T47D (cell line): ENCODE results near the gene CGN.

ENCODE experiments used
- DNase-seq, 2 experiments: peaks; one replicate each; pipeline versions ENCODE4 v3.0.0 to v3.0.0-alpha.2; 2011 to 2012; ENCODE audit warnings: low read depth in 1 of 2, low spot score in 1 of 2
- JUND ChIP-seq: IDR thresholded peaks from 2 replicates; pipeline ENCODE4 v1.6.1; 2012; ENCODE audit warnings: low read depth
- in situ Hi-C: cut with HindIII; loops from 2 replicates; pipeline ENCODE4 v1.10.0; 2016; ENCODE audit warnings: low sequenced_read_pairs, low pct_unique_long_range_greater_than_20kb

Gene CGN

GRCh38 chr1:151547119-151547899, 36.1 kb downstream of the CGN start:
- in situ Hi-C loops = no loop called here
- TF ChIP-seq JUND = peak; percentile 74; the same call in 1 of the 2 replicates
- DNase-seq = peak; percentile 63 to 98

DNA sequence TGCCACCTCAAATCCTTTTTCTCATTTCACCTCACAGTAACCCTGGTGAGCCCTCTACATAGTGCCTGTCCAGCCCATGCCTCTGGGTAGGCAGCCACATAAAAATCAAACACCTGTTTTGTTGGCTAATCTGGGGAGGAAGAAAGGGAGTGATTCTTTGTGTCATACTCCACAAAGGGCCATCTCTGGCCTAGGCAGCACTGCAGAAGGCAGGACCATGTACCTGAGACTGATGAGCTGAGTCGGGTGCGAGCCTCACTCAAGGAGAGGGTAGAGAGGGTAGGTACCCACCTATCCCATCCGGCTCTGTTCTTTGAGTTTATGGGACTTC, 36.7 kb downstream of the CGN start:
- no peak for DNase-seq
- TF ChIP-seq JUND = no peak
- in situ Hi-C loops = no loop called here

DNA sequence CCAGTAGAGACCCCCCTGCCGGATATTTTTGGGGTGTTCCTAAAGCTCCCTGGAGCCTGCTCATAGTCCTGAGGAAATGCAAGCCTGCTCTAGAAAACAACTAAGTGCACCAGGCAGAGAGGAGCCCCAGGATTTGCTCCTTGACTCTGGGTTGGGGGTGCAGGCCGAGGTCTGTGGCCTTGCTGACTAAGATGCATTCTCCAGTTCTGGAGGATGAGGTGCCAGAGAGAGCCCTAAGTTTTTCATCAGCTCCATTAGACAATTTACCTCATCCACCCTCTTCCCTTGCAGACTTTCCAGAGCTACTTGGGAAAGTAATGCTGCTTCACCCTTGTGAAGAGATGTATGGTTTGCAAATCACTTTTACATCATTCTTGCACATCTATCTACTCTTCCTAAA, 38.0 kb downstream of the CGN start:
- in situ Hi-C loops = no loop called here

GRCh38 chr1:151553659-151554058, 42.5 kb downstream of the CGN start:
- no peak for TF ChIP-seq JUND
- in situ Hi-C loops = no loop called here
- DNase-seq = no peak

More for the DNA sequence above, 38.0 kb downstream of the CGN start:
- DNase-seq = no peak
- no peak for TF ChIP-seq JUND

GRCh38 chr1:151556052-151556451, 44.9 kb downstream of the CGN start:
- in situ Hi-C loops = no loop called here
- TF ChIP-seq JUND = no peak
- DNase-seq = no peak

GRCh38 chr1:151562661-151563060, 51.5 kb downstream of the CGN start:
- no peak for TF ChIP-seq JUND
- in situ Hi-C loops = no loop called here
- no peak for DNase-seq

DNA sequence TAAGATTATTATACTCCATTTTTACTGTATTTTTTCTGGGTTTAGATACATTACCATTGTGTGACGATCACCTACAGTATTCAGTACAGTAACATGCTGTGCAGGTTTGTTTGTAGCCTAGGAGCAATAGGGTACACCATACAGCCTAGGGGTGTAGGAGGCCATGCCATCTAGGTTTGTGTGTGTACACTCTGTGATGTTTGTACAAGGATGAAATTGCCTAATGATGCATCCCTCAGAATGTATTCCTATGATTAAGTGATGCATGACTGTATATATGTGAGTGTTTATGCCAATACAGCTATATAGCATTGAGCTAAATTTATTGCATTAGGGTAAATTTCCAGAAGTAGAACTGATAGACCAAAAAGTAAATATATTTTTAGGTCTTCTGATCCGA, 52.2 kb downstream of the CGN start:
- in situ Hi-C loops = no loop called here
- DNase-seq = peak in 1 of 2 experiments; percentile 69
- TF ChIP-seq JUND = 0 out of 2 replicates have a peak, but pooled peaks have one; percentile 10

GRCh38 chr1:151565502-151566189, 54.5 kb downstream of the CGN start:
- TF ChIP-seq JUND = no peak
- no peak for DNase-seq
- in situ Hi-C loops = no loop called here

DNA sequence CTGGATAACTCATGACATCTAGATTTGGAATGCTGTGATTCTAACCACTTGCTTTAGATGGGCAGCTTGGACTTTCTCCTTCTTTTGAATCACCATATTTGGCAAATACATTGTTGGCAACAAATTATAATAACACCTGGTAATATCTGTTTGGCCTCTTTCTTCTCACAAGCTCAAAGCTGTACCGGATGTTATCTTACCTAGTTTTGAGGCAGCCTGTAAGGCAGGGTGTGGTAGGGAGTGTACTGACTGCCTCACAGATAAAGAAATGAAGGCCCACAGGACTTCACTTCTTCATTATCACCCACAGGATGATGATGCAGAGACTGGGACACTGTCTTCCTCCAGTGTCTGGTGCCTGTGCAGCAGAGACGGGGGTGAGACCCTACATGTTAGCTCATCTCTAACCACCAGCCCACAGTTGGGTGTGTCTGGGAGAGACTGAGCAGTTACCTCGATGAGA, 57.5 kb downstream of the CGN start:
- TF ChIP-seq JUND = no peak
- in situ Hi-C loops = no loop called here
- DNase-seq = no peak

GRCh38 chr1:151570819-151571218, 59.6 kb downstream of the CGN start:
- in situ Hi-C loops = no loop called here
- no peak for DNase-seq
- no peak for TF ChIP-seq JUND

- in situ Hi-C loops = no loop called here
- no peak for TF ChIP-seq JUND
- DNase-seq = no peak
Observed at GRCh38 chr1:151574575-151575529, 63.7 kb downstream of the CGN start.

- DNase-seq = no peak
- in situ Hi-C loops = no loop called here
- TF ChIP-seq JUND = no peak
Observed at GRCh38 chr1:151577173-151577572, 66.0 kb downstream of the CGN start.

DNA sequence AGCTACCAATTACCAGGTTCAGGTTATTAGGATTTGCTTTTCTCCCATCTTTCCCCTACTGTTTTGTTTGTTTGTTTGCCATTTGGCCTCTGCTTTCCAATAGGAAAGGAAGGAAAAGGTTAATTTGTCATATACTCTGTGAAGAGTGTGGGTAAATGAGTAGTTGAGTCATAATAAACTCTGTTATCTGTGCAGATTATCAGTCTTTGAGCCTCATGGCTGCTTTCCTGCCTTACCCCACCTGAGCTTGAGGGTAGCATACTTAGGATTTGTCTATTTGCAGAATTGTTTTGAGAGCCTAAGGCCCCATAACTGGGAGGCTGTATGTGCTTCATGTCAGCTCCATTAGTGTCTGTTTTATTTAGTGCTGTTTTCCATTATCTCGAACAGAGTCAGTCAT, 67.8 kb downstream of the CGN start:
- no peak for TF ChIP-seq JUND
- no peak for DNase-seq
- in situ Hi-C loops = no loop called here
